Keratinocyte (primary cell): ENCODE data around the gene SDF2L1. TPM values are rescaled to one million over a fixed set of nuclear protein-coding genes. Genes with fewer than 3 reads are reported as not detected.

ENCODE experiments used
- DNase-seq: peaks from one replicate; pipeline ENCODE4 v3.0.0-alpha.2; 2011; ENCODE audit warnings: low read depth, missing footprints, low spot score
- FAIRE-seq: peaks from 2 replicates; lab custom pipeline; 2011; peaks lifted over from hg19 to GRCh38; lab: Jason Lieb, UNC
- H2AFZ ChIP-seq: 2 replicates; pipeline ENCODE4 v1.6.0; 2012; ENCODE audit warnings: low read length, control low read depth, inconsistent platforms; ENCODE audit not compliant: control insufficient read depth
- H3K27ac ChIP-seq: 2 replicates; pipeline ENCODE4 v1.5.1; 2011; ENCODE audit warnings: low read length; ENCODE audit not compliant: control insufficient read depth, insufficient read depth
- H3K27me3 ChIP-seq: 3 replicates; pipeline ENCODE4 v1.6.0; 2011; ENCODE audit warnings: low read length; ENCODE audit not compliant: control insufficient read depth, insufficient read depth; ENCODE audit errors: extremely low read depth
- H3K36me3 ChIP-seq, 2 experiments: 2 replicates in 1 of 2; 3 replicates in 1 of 2; pipeline ENCODE4 v1.5.1; 2011; ENCODE audit warnings: low read length in 2 of 2, mild to moderate bottlenecking in 1 of 2; ENCODE audit not compliant: control insufficient read depth in 2 of 2, insufficient read depth in 2 of 2; ENCODE audit errors: extremely low read depth in 1 of 2
- H3K4me1 ChIP-seq: 3 replicates; pipeline ENCODE4 v1.5.1; 2011; ENCODE audit warnings: low read length; ENCODE audit not compliant: control insufficient read depth, insufficient read depth; ENCODE audit errors: extremely low read depth
- H3K4me2 ChIP-seq: 3 replicates; pipeline ENCODE4 v1.6.0; 2011; ENCODE audit warnings: low read depth, low read length; ENCODE audit not compliant: control insufficient read depth, insufficient read depth; ENCODE audit errors: extremely low read depth
- H3K4me3 ChIP-seq, 3 experiments: fragments of 200-600 bp in 1 of 3; sonication (generic) in 1 of 3; 2 replicates in 2 of 3; 3 replicates in 1 of 3; pipeline ENCODE4 v1.5.1; 2011 to 2016; ENCODE audit warnings: low read length in 3 of 3, mild to moderate bottlenecking in 3 of 3, control low read depth in 2 of 3, inconsistent platforms in 1 of 3, low read depth in 1 of 3, mixed read lengths in 1 of 3, mixed run types in 1 of 3, moderate library complexity in 1 of 3; ENCODE audit not compliant: control insufficient read depth in 2 of 3, insufficient read depth in 2 of 3; ENCODE audit errors: extremely low read depth in 1 of 3
- H3K79me2 ChIP-seq: 2 replicates; pipeline ENCODE4 v1.6.0; 2012; ENCODE audit warnings: low read length; ENCODE audit not compliant: control insufficient read depth, insufficient read depth
- H3K9ac ChIP-seq: 3 replicates; pipeline ENCODE4 v1.6.0; 2011; ENCODE audit warnings: low read length; ENCODE audit not compliant: control insufficient read depth, insufficient read depth; ENCODE audit errors: extremely low read depth
- H3K9me1 ChIP-seq: 3 replicates; pipeline ENCODE4 v1.6.0; 2011; ENCODE audit warnings: low read length; ENCODE audit not compliant: control insufficient read depth, insufficient read depth; ENCODE audit errors: extremely low read depth
- H3K9me3 ChIP-seq: 2 replicates; pipeline ENCODE4 v1.5.1; 2012; ENCODE audit warnings: low read depth, low read length; ENCODE audit not compliant: control insufficient read depth
- H4K20me1 ChIP-seq: 3 replicates; pipeline ENCODE4 v1.6.0; 2011; ENCODE audit warnings: low read length; ENCODE audit not compliant: control insufficient read depth, insufficient read depth; ENCODE audit errors: extremely low read depth
- CTCF ChIP-seq, 3 experiments: IDR thresholded peaks in 1 of 3; conservative IDR thresholded peaks in 1 of 3; optimal IDR thresholded peaks in 1 of 3; 2 replicates in 2 of 3; 3 replicates in 1 of 3; pipeline versions ENCODE3 to v1.5.1; 2011; ENCODE audit warnings: low read length in 3 of 3, mild to moderate bottlenecking in 3 of 3, moderate library complexity in 2 of 3, control low read depth in 1 of 3, inconsistent platforms in 1 of 3; ENCODE audit not compliant: insufficient read depth in 2 of 3; ENCODE audit errors: extremely low read depth in 1 of 3
- EZH2 ChIP-seq: IDR thresholded peaks from one replicate; pipeline ENCODE4 v1.6.1; 2012; ENCODE audit warnings: inconsistent platforms, mild to moderate bottlenecking, low read length, moderate library complexity
- dilution Hi-C: fragments of 300-500 bp; cut with MboI; formaldehyde crosslinking; loops from one replicate; pipeline ENCODE4 v1.7.0; 2020; ENCODE audit warnings: low sequenced_read_pairs; ENCODE audit not compliant: extremely low pct_ligation_motif_present
- polyA plus RNA-seq, 5 experiments: library from polyadenylated mRNA; depleted of rRNA in 3 of 5; stranded (reverse) in 3 of 5; stranded (forward) in 1 of 5; unstranded in 1 of 5; fragments of >200 nt; gene quantifications; 1 replicate in 1 of 5; 2 replicates in 3 of 5; 3 replicates in 1 of 5; pipeline versions ENCODE4 v1.2.1 to v1.2.3, GENCODE V29; 2011 to 2012; ENCODE audit warnings: missing spikeins in 2 of 5, low read depth in 1 of 5, low replicate concordance in 1 of 5
- small RNA-seq, 3 experiments: library from RNA; depleted of rRNA; stranded (forward); fragments of <200 nt; gene quantifications; one replicate each; pipeline ENCODE3, GENCODE V24; 2012; ENCODE audit warnings: low read depth in 3 of 3, low replicate concordance in 1 of 3; ENCODE audit not compliant: insufficient read length in 3 of 3

SDF2L1 gene
- polyA plus RNA-seq, 1 donor (not counting 4 experiments of a cell fraction or from before 2014, with no cell fraction given) = 25.6 TPM

GRCh38 chr22:21693333-21693998, 51.4 kb downstream of the SDF2L1 start:
- H4K20me1 ChIP-seq = no peaks in the 10 kb centered on the region
- H3K27ac ChIP-seq = no peak overlapping the region
- H3K27me3 ChIP-seq = no peaks in the 10 kb centered on the region
- DNase-seq (no peak), FAIRE-seq (no peak)
- dilution Hi-C loops = no loop called here
- H3K9ac ChIP-seq = no peak overlapping the region
- H3K9me1 ChIP-seq = no peaks in the 10 kb centered on the region
- TF ChIP-seq CTCF (optimal IDR thresholded peaks at IDR 0.05 in 1 of 3, IDR thresholded peaks at IDR 0.05 in 1 of 3, conservative IDR thresholded peaks at IDR 0.05 in 1 of 3; ENCODE audit: extremely low read depth in 1 of 3, insufficient read depth in 2 of 3, low read length in 3 of 3) (no peak), EZH2 (no peak)
- no peak overlapping the region for H3K4me2 ChIP-seq
- no peaks in the 10 kb centered on the region for H3K79me2 ChIP-seq
- H2AFZ ChIP-seq = no peak overlapping the region
- no peaks in the 10 kb centered on the region for H3K4me1 ChIP-seq
- no peak overlapping the region for H3K4me3 ChIP-seq
- peaks cover 10 to 19% of the 10 kb centered on the region in 2 experiments for H3K36me3 ChIP-seq
- no peaks in the 10 kb centered on the region for H3K9me3 ChIP-seq

Small RNAs within 50 kb of the gene (small RNA-seq; reads per million reads assigned to genes)
- 2.9 to 170 (median 39.9) reads per million in 3 experiments for gene MIR301B

Other genes with a start within 250 kb of the SDF2L1 start
- gene HIC2, start 224.9 kb upstream of the SDF2L1 start, polyA plus RNA-seq = 1.1 to 1.5 TPM (median 1.2 TPM) in 3 replicates
- 0.27 to 0.68 TPM (median 0.31 TPM) in 3 replicates for gene TMEM191C, start 174.9 kb upstream of the SDF2L1 start, polyA plus RNA-seq
- gene RIMBP3C, start 90.8 kb upstream of the SDF2L1 start, polyA plus RNA-seq = 0.01 TPM in 1 of 3 replicates, not detected in the others
- gene UBE2L3, start 74.6 kb upstream of the SDF2L1 start, polyA plus RNA-seq = 43.7 to 92.1 TPM (median 80.8 TPM) in 3 replicates
- 18.2 to 31.8 TPM (median 22.3 TPM) in 3 replicates for gene YDJC, start 12.3 kb upstream of the SDF2L1 start, polyA plus RNA-seq
- 0.03 TPM in 3 replicates for gene CCDC116, start 9.5 kb upstream of the SDF2L1 start, polyA plus RNA-seq
- gene PPIL2, start 23.7 kb downstream of the SDF2L1 start, polyA plus RNA-seq = 24.6 to 31.4 TPM (median 30.2 TPM) in 3 replicates
- gene YPEL1, start 93.5 kb downstream of the SDF2L1 start, polyA plus RNA-seq = 0.03 to 0.05 TPM in 2 of 3 replicates, not detected in the other
- 106 to 136 TPM (median 117 TPM) in 3 replicates for gene MAPK1, start 225.3 kb downstream of the SDF2L1 start, polyA plus RNA-seq